GM18858 (cell line): Measurements from ENCODE around the gene SATL1.
"Not testable (repeated sequence)": the region's sequence is repeated elsewhere in the genome, so short reads cannot be mapped to it uniquely, and the experiment has no call there.

Experiments used
- ATAC-seq: cut with Tn5 transposase; IDR thresholded peaks from one replicate; pipeline ENCODE4 v1.9.1; 2021; ENCODE audit not compliant: unreplicated experiment

Gene SATL1

GRCh38 chrX:85243761-85244449, at the start of gene SATL1, which contains the start of gene ZNF711:
Gene SATL1 (minus strand): TSS chrX:85243779. CDS start chrX:85108968, 134,811 bp downstream.
Gene ZNF711 (plus strand): TSS chrX:85243991. CDS start chrX:85247573, 3,582 bp downstream.
- ATAC-seq: no peak

GRCh38 chrX:85288992-85289723, 45.6 kb upstream of the SATL1 start:
- no peak for ATAC-seq

GRCh38 chrX:85285286-85285685, 41.7 kb upstream of the SATL1 start:
- ATAC-seq: not testable (repeated sequence)

GRCh38 chrX:85244450-85245211, 1.1 kb upstream of the SATL1 start:
- ATAC-seq: peak; percentile 32

- ATAC-seq: no peak
Observed at GRCh38 chrX:85243155-85243554, 424 bp downstream of the SATL1 start.

- ATAC-seq: no peak
Observed at GRCh38 chrX:85223359-85223758, 20.2 kb downstream of the SATL1 start.

- no peak for ATAC-seq
Observed at GRCh38 chrX:85221361-85221760, 22.2 kb downstream of the SATL1 start.

- no peak for ATAC-seq
Observed at GRCh38 chrX:85215946-85216345, 27.6 kb downstream of the SATL1 start.

- ATAC-seq: no peak
Observed at GRCh38 chrX:85213792-85214530, 29.6 kb downstream of the SATL1 start.

GRCh38 chrX:85203461-85203970, 40.1 kb downstream of the SATL1 start:
- no peak for ATAC-seq

- ATAC-seq: no peak
Observed at GRCh38 chrX:85196319-85196718, 47.3 kb downstream of the SATL1 start.

GRCh38 chrX:85159644-85160043, 83.9 kb downstream of the SATL1 start:
- no peak for ATAC-seq

GRCh38 chrX:85140964-85141363, 102.6 kb downstream of the SATL1 start:
- peak; percentile 79 for ATAC-seq

- no peak for ATAC-seq
Observed at GRCh38 chrX:85139422-85139821, 104.2 kb downstream of the SATL1 start.

- ATAC-seq: no peak
Observed at GRCh38 chrX:85136409-85136808, 107.2 kb downstream of the SATL1 start.

- ATAC-seq: no peak
Observed at GRCh38 chrX:85115252-85115651, 128.3 kb downstream of the SATL1 start.

GRCh38 chrX:85114776-85115175, 128.8 kb downstream of the SATL1 start:
- no peak for ATAC-seq

- ATAC-seq: no peak
Observed at GRCh38 chrX:85114171-85114570, 129.4 kb downstream of the SATL1 start.

- ATAC-seq: no peak
Observed at GRCh38 chrX:85113746-85114145, 129.8 kb downstream of the SATL1 start.

GRCh38 chrX:85112293-85112692, 131.3 kb downstream of the SATL1 start:
- ATAC-seq: no peak

- ATAC-seq: no peak
Observed at GRCh38 chrX:85111347-85111746, 132.2 kb downstream of the SATL1 start.
